CD4-positive, alpha-beta memory T cell (primary cell): ENCODE results near the gene UBTD1. TPM values are rescaled to one million over a fixed set of nuclear protein-coding genes. Genes with fewer than 3 reads are reported as not detected.

Experiments
- CTCF ChIA-PET: fragments of 350-600 bp; sonication (Branson Sonifier 250); formaldehyde crosslinking; loops from one replicate; lab custom pipeline; 2021; ENCODE audit warnings: inconsistent platforms; ENCODE audit not compliant: partially characterized antibody; lab: Charles Lee
- POLR2A ChIA-PET: fragments of 350-600 bp; sonication (Branson Sonifier 250); formaldehyde crosslinking; loops from one replicate; lab custom pipeline; 2021; ENCODE audit not compliant: partially characterized antibody; lab: Charles Lee
- DNase-seq, 5 donors: peaks; one replicate each; pipeline versions ENCODE4 v3.0.0 to v3.0.0-alpha.2; 2020 to 2022; ENCODE audit warnings: mixed read lengths in 1 of 5
- H3K27ac ChIP-seq: one replicate; pipeline ENCODE4 v1.7.0; 2013; ENCODE audit warnings: low read depth, low read length
- H3K27me3 ChIP-seq: 2 replicates; pipeline ENCODE4 v1.7.0; 2013; ENCODE audit warnings: mild to moderate bottlenecking, low read length, moderate library complexity; ENCODE audit not compliant: insufficient read depth
- H3K36me3 ChIP-seq: 2 replicates; pipeline ENCODE4 v1.7.0; 2013; ENCODE audit warnings: mild to moderate bottlenecking, low read length, moderate library complexity; ENCODE audit not compliant: insufficient read depth
- H3K4me1 ChIP-seq: 2 replicates; pipeline ENCODE4 v1.7.0; 2013; ENCODE audit warnings: mild to moderate bottlenecking, low read length, moderate library complexity; ENCODE audit not compliant: insufficient read depth
- H3K4me3 ChIP-seq, 2 donors: one replicate each; pipeline ENCODE4 v1.7.0; 2013; ENCODE audit warnings: low read length in 2 of 2, mild to moderate bottlenecking in 1 of 2
- H3K9me3 ChIP-seq, 2 donors: one replicate each; pipeline ENCODE4 v1.7.0; 2013; ENCODE audit warnings: low read length in 2 of 2, control low read depth in 1 of 2; ENCODE audit not compliant: control insufficient read depth in 1 of 2
- H3K27ac Mint-ChIP-seq, 7 donors: one replicate each; pipeline ENCODE4 v1.8.0; 2020 to 2021; ENCODE audit warnings: mixed read lengths in 7 of 7, mild to moderate bottlenecking in 6 of 7, inconsistent platforms in 3 of 7, moderate library complexity in 3 of 7
- H3K27me3 Mint-ChIP-seq, 2 donors: one replicate each; pipeline ENCODE4 v1.8.0; 2020 to 2021; ENCODE audit warnings: mixed read lengths in 2 of 2
- H3K36me3 Mint-ChIP-seq, 2 donors: one replicate each; pipeline ENCODE4 v1.8.0; 2020 to 2021; ENCODE audit warnings: mixed read lengths in 2 of 2, inconsistent platforms in 1 of 2, mild to moderate bottlenecking in 1 of 2
- H3K4me1 Mint-ChIP-seq, 4 donors: one replicate each; pipeline ENCODE4 v1.8.0; 2020 to 2021; ENCODE audit warnings: mixed read lengths in 4 of 4, mild to moderate bottlenecking in 1 of 4
- H3K4me3 Mint-ChIP-seq, 8 donors: one replicate each; pipeline ENCODE4 v1.8.0; 2020 to 2021; ENCODE audit warnings: mixed read lengths in 8 of 8, mild to moderate bottlenecking in 7 of 8, moderate library complexity in 6 of 8, inconsistent platforms in 3 of 8
- H3K9me3 Mint-ChIP-seq, 8 donors: one replicate each; pipeline ENCODE4 v1.8.0; 2020 to 2021; ENCODE audit warnings: mixed read lengths in 8 of 8, mild to moderate bottlenecking in 5 of 8, inconsistent platforms in 3 of 8, moderate library complexity in 1 of 8
- intact Hi-C: fragments of 100-400 bp; cut with micrococcal nuclease; formaldehyde crosslinking; loops from one replicate; pipeline ENCODE4 v1.15.1; 2023
- polyA plus RNA-seq, 2 donors: library from polyadenylated mRNA; unstranded; fragments of 300-500 nt; fragmentation: Illumina TruSeq; gene quantifications; one replicate each; pipeline ENCODE4 v1.2.3, GENCODE V29; 2021
- total RNA-seq, 2 experiments: library from RNA; stranded (reverse); gene quantifications; one replicate each; pipeline ENCODE4 v1.2.3, GENCODE V29; 2021

Gene UBTD1
- total and polyA plus RNA-seq, 4 experiments from 2014 or later: 1.3 to 1.9 (median 1.8) TPM

DNA sequence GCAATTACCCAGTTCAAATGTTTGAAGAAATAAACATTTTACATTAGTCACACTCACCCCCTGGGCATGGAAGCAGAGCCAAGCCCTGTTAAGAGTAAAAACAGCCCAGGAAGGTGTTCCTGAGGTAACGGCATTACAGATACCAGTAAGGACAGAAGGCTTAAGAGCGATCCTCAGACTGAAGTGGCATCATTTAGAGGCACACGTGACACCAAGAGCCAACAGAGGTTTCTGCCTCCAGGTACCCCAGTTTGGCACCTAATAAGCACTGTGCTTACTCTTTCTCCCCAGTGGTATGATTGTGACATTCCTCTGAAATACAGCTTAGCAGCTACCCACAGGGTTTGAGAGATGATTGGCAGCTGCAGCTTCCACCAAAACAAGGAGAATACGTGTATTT, 17.7 kb upstream of the UBTD1 start:
- Mint-ChIP-seq H3K4me3 (no peak overlapping the region), H3K27ac (peak overlapping the region in 3 of 7 donors; percentile 16 to 68 (median 63)), H3K36me3 (peaks cover 43 to 66% of the 10 kb centered on the region in 2 donors), H3K9me3 (no peaks in the 10 kb centered on the region), H3K4me1 (peaks cover 5 to 12% (median 8%) of the 10 kb centered on the region in 4 donors), H3K27me3 (no peaks in the 10 kb centered on the region)
- DNase-seq: no peak
- POLR2A ChIA-PET: no interaction called here
- peaks cover 62% of the 10 kb centered on the region for H3K36me3 ChIP-seq
- no peak overlapping the region for H3K27ac ChIP-seq
- CTCF ChIA-PET: no interaction called here
- intact Hi-C loops: no loop called here
- no peaks in the 10 kb centered on the region for H3K9me3 ChIP-seq
- no peak overlapping the region for H3K4me3 ChIP-seq
- H3K27me3 ChIP-seq: no peaks in the 10 kb centered on the region
- H3K4me1 ChIP-seq: no peaks in the 10 kb centered on the region

DNA sequence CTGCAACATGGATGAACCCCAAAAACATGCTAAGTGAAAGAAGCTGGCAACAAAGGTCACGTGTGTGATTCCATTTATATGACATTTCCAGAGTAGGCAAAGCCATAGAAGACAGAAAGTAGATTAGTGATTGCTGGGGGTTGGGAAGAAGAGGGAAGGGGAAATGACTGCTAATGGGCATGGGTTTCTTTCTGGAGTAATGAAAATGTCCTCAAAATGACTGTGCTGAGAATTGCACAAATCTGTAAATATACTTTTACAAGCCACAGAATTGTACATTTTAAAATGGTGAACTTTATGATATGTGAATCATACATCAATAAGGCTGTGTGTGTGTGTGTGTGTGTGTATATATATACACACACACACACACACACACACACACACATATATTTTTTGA, 16.3 kb upstream of the UBTD1 start:
- CTCF ChIA-PET: no interaction called here
- POLR2A ChIA-PET: no interaction called here

DNA sequence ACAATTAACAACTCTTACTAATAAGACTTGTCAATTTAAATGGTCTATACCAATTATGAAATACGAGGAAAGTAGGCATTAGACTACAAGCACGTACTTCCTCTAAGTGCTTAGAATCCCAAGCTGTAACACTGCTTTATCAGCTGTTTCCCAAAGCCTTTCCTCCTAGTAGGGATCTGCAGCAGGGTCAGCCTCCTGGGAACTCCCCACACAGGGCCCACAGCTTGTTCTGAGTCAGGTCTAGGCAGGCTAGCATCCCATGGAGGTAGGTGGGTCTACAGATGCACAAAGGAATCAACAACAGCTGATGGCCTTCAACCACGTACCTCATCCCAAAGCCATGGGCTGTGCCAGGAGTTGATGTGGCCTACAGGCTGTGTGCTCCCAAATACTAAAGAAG, 15.2 kb upstream of the UBTD1 start:
- H3K4me1 Mint-ChIP-seq: peaks cover 8 to 21% (median 16%) of the 10 kb centered on the region in 4 donors
- H3K4me1 ChIP-seq: peaks cover under 1% of the 10 kb centered on the region
- no peaks in the 10 kb centered on the region for H3K27me3 ChIP-seq
- H3K9me3 Mint-ChIP-seq: no peaks in the 10 kb centered on the region
- H3K4me3 Mint-ChIP-seq: no peak overlapping the region
- H3K27ac ChIP-seq: no peak overlapping the region
- no peaks in the 10 kb centered on the region for H3K9me3 ChIP-seq
- H3K36me3 ChIP-seq: peaks cover 37% of the 10 kb centered on the region
- CTCF ChIA-PET: no interaction called here
- H3K36me3 Mint-ChIP-seq: peaks cover 27 to 44% of the 10 kb centered on the region in 2 donors
- H3K27ac Mint-ChIP-seq: no peak overlapping the region
- DNase-seq: no peak
- intact Hi-C loops: no loop called here
- POLR2A ChIA-PET: no interaction called here
- no peak overlapping the region for H3K4me3 ChIP-seq
- no peaks in the 10 kb centered on the region for H3K27me3 Mint-ChIP-seq

More for the DNA sequence above, 16.3 kb upstream of the UBTD1 start:
- Histone ChIP-seq H3K4me1 (no peaks in the 10 kb centered on the region), H3K36me3 (peaks cover 49% of the 10 kb centered on the region), H3K9me3 (no peaks in the 10 kb centered on the region), H3K4me3 (no peak overlapping the region), H3K27ac (no peak overlapping the region), H3K27me3 (no peaks in the 10 kb centered on the region)
- no peaks in the 10 kb centered on the region for H3K27me3 Mint-ChIP-seq
- peak overlapping the region in 2 of 7 donors; percentile 7 to 71 for H3K27ac Mint-ChIP-seq
- peaks cover 31 to 53% of the 10 kb centered on the region in 2 donors for H3K36me3 Mint-ChIP-seq
- H3K9me3 Mint-ChIP-seq: no peaks in the 10 kb centered on the region
- peaks cover 8 to 15% (median 13%) of the 10 kb centered on the region in 4 donors for H3K4me1 Mint-ChIP-seq
- DNase-seq: no peak
- no peak overlapping the region for H3K4me3 Mint-ChIP-seq
- intact Hi-C loops: no loop called here

- Histone ChIP-seq H3K4me3 (no peak overlapping the region), H3K9me3 (no peaks in the 10 kb centered on the region), H3K4me1 (peaks cover 4% of the 10 kb centered on the region), H3K36me3 (peaks cover 36% of the 10 kb centered on the region), H3K27me3 (no peaks in the 10 kb centered on the region), H3K27ac (no peak overlapping the region)
- Mint-ChIP-seq H3K4me3 (no peak overlapping the region), H3K27ac (peak overlapping the region in 1 of 7 donors; percentile 30), H3K4me1 (peaks cover 9 to 24% (median 18%) of the 10 kb centered on the region in 4 donors), H3K9me3 (no peaks in the 10 kb centered on the region), H3K36me3 (peaks cover 27 to 44% of the 10 kb centered on the region in 2 donors), H3K27me3 (no peaks in the 10 kb centered on the region)
- ChIA-PET CTCF (no interaction called here), POLR2A (no interaction called here)
- intact Hi-C loops: no loop called here
- no peak for DNase-seq
These were observed 14.8 kb upstream of the UBTD1 start for GRCh38 chr10:97483921-97484320.

GRCh38 chr10:97485647-97486281, 13.0 kb upstream of the UBTD1 start:
- Histone ChIP-seq H3K27ac (no peak overlapping the region), H3K27me3 (no peaks in the 10 kb centered on the region), H3K36me3 (peaks cover 19% of the 10 kb centered on the region), H3K9me3 (no peaks in the 10 kb centered on the region), H3K4me3 (no peak overlapping the region), H3K4me1 (peaks cover 22% of the 10 kb centered on the region)
- Mint-ChIP-seq H3K36me3 (peaks cover 13 to 36% of the 10 kb centered on the region in 2 donors), H3K27ac (peak overlapping the region in 2 of 7 donors; percentile 5 to 42), H3K27me3 (no peaks in the 10 kb centered on the region), H3K9me3 (no peaks in the 10 kb centered on the region), H3K4me1 (peaks cover 21 to 41% (median 31%) of the 10 kb centered on the region in 4 donors), H3K4me3 (no peak overlapping the region)
- ChIA-PET POLR2A (no interaction called here), CTCF (no interaction called here)
- intact Hi-C loops: no loop called here
- no peak for DNase-seq

- peak overlapping the region in 4 of 7 donors; percentile 3 to 81 (median 54) for H3K27ac Mint-ChIP-seq
- CTCF ChIA-PET: no interaction called here
- no peak overlapping the region for H3K4me3 ChIP-seq
These were observed 8.1 kb upstream of the UBTD1 start for GRCh38 chr10:97490592-97490991.

DNA sequence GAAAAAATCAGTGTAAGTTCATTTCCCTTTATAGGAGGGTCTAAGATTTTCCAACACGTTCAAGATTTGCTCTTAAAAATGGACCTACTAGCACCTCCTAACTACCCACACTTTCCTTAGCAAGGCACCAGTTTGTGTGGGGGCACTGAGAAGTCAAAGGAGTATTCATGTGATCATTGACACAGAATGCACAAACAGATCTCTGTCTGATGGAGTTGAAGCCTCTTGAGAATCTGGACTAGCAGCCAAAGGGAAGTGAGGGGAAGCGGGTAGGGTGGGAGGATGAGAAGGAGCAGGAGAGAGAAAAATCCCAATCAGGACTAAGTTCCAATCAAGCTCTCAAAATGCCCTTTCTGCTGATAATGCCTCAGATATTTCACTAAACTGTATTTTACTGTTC, 4.6 kb upstream of the UBTD1 start:
- no peak for DNase-seq

More at GRCh38 chr10:97490592-97490991, 8.1 kb upstream of the UBTD1 start:
- Mint-ChIP-seq H3K4me1 (peaks cover 36 to 62% (median 46%) of the 10 kb centered on the region in 4 donors), H3K36me3 (peaks cover 0 to 23% of the 10 kb centered on the region in 2 donors), H3K27me3 (no peaks in the 10 kb centered on the region), H3K9me3 (no peaks in the 10 kb centered on the region), H3K4me3 (no peak overlapping the region)
- H3K9me3 ChIP-seq: no peaks in the 10 kb centered on the region
- H3K4me1 ChIP-seq: peaks cover 46% of the 10 kb centered on the region
- intact Hi-C loops: no loop called here
- POLR2A ChIA-PET: interaction anchor here (0.8 kb wide), 1 partner anchor 9 kb away, joined by 3 read pairs; the partner anchor contains the start of gene UBTD1
- no peaks in the 10 kb centered on the region for H3K36me3 ChIP-seq
- H3K27ac ChIP-seq: no peak overlapping the region
- H3K27me3 ChIP-seq: no peaks in the 10 kb centered on the region
- DNase-seq: no peak

More for the DNA sequence above, 4.6 kb upstream of the UBTD1 start:
- Histone ChIP-seq H3K4me1 (peaks cover 61% of the 10 kb centered on the region), H3K4me3 (no peak overlapping the region), H3K36me3 (no peaks in the 10 kb centered on the region), H3K9me3 (no peaks in the 10 kb centered on the region), H3K27me3 (no peaks in the 10 kb centered on the region), H3K27ac (peak overlapping the region; percentile 19)
- intact Hi-C loops: no loop called here
- Mint-ChIP-seq H3K27me3 (peaks cover 0 to 2% of the 10 kb centered on the region in 2 donors), H3K9me3 (no peaks in the 10 kb centered on the region), H3K4me1 (peaks cover 37 to 66% (median 49%) of the 10 kb centered on the region in 4 donors), H3K27ac (peak overlapping the region in 6 of 7 donors; percentile 39 to 88 (median 76)), H3K4me3 (peak overlapping the region in 2 of 8 donors; percentile 74 to 82), H3K36me3 (peaks cover 0 to 27% of the 10 kb centered on the region in 2 donors)
- POLR2A ChIA-PET: no interaction called here
- CTCF ChIA-PET: interaction anchor here (1.3 kb wide), 1 partner anchor 29 kb away, joined by 4 read pairs; no protein-coding TSS in a partner anchor
